ENCODE results near the gene SREK1.

The SREK1 gene

GRCh38 chr5:66180282-66181155 lies 36.4 kb downstream of the SREK1 start:
- no peak for TF ChIP-seq ZFX (IDR thresholded peaks at IDR 0.05)
- no peak overlapping the region for H3K27ac ChIP-seq

DNA sequence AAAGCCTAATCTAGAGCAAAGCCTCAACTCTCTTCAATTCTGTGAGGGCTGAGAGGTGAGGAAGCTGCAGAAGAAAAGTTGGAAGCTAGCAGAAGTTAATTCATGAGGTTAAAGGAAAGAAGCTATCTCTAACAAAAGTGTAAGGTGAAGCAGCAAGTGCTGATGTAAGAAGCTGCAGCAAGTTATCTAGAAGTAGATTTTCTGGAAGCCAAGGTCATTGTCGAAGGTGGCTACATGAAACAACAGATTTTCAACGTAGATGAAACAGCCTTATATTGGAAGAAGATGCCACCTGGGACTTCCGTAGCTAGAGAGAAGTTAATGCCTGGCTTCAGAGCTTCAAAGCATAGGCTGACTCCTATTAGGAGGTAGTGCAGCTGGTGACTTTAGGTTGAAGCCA lies 42.0 kb downstream of the SREK1 start:
- no peak overlapping the region for H3K27ac ChIP-seq
- no peak for TF ChIP-seq ZFX (IDR thresholded peaks at IDR 0.05)
- TF ChIP-seq CTCF (conservative IDR thresholded peaks at IDR 0.05): no peak

GRCh38 chr5:66193419-66193818 lies 49.3 kb downstream of the SREK1 start:
- TF ChIP-seq CTCF (conservative IDR thresholded peaks at IDR 0.05) (no peak), ZFX (IDR thresholded peaks at IDR 0.05) (no peak)
- H3K27ac ChIP-seq: no peak overlapping the region

DNA sequence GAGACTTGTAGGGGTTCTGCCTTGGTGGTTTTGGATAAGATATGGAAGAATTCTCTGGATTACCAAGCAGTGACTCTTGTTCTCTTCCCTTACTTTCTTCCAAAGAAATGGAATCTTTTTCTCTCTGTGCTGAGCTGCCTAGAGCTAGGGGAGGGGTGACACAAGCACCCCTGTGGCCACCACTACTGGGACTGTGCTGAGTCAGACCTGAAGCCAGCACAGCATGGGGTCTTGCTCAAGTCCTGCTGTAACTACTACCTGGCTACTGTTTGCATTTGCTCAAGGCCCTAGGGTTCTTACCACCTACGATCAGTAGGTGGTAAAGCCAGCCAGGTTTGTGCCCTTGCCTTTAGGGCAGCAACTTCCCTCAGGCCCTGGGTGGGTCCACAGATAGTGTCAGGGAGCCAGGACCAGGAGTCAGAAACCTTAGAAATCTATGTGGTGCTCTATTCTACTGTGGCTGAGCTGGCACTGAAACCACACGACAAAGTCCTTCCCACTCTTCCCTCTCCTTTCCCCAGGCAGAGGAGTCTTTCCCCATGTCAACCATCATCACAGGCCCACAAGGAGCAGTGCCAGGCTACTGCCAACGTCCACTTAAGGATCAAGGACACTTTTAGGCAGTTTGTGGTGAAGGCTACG lies 53.8 kb downstream of the SREK1 start:
- TF ChIP-seq ZFX (IDR thresholded peaks at IDR 0.05): no peak
- TF ChIP-seq CTCF (conservative IDR thresholded peaks at IDR 0.05): no peak
- H3K27ac ChIP-seq: no peak overlapping the region

GRCh38 chr5:66198837-66199236 lies 54.7 kb downstream of the SREK1 start:
- TF ChIP-seq ZFX (IDR thresholded peaks at IDR 0.05) (no peak), CTCF (conservative IDR thresholded peaks at IDR 0.05) (no peak)
- no peak overlapping the region for H3K27ac ChIP-seq

DNA sequence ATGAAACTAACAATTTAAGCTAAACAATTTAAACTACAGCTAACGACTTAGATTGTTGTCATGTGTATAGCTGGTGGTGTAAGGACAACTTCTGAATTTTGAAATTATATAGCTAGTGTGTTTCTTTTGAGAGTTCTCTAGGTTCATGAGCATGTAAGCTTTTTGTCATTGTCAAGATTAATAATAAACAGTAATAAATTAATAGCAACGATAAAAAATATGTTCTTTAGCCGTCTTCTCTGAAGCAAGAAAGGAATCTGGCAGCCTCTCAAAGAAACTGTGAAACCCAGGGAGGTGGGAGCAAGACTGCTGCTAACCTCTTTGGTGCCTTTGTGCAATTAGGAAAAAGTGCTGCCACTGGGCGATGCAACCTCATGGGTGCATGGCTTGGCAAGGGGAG lies 59.4 kb downstream of the SREK1 start:
- H3K27ac ChIP-seq: no peak overlapping the region
- no peak for TF ChIP-seq ZFX (IDR thresholded peaks at IDR 0.05)
- no peak for TF ChIP-seq CTCF (conservative IDR thresholded peaks at IDR 0.05)

- TF ChIP-seq CTCF (conservative IDR thresholded peaks at IDR 0.05): no peak
- TF ChIP-seq ZFX (IDR thresholded peaks at IDR 0.05): no peak
Observed at GRCh38 chr5:66206465-66206864, 62.4 kb downstream of the SREK1 start.

More at GRCh38 chr5:66206465-66206864, 62.4 kb downstream of the SREK1 start:
- H3K27ac ChIP-seq: no peak overlapping the region
